Left ventricle myocardium inferior (tissue), 1 donor: Measurements from ENCODE around the gene NADSYN1. TPM values are rescaled to one million over a fixed set of nuclear protein-coding genes. Genes with fewer than 3 reads are reported as not detected.
"Not testable (repeated sequence)": the region's sequence is repeated elsewhere in the genome, so short reads cannot be mapped to it uniquely, and the experiment has no call there.

Experiments used
- DNase-seq: peaks from one replicate; pipeline ENCODE4 v3.0.0-alpha.2; 2020
- H3K27ac ChIP-seq: fragments of 200-600 bp; replicated peaks from 2 replicates; pipeline ENCODE4 v1.8.0; 2021
- H3K27me3 ChIP-seq: fragments of 200-600 bp; 2 replicates; pipeline ENCODE4 v1.8.0; 2021; ENCODE audit warnings: low read depth
- H3K36me3 ChIP-seq: fragments of 200-600 bp; 2 replicates; pipeline ENCODE4 v1.8.0; 2021
- H3K4me1 ChIP-seq: fragments of 200-600 bp; 2 replicates; pipeline ENCODE4 v1.8.0; 2021
- H3K4me3 ChIP-seq: fragments of 200-600 bp; 2 replicates; pipeline ENCODE4 v1.8.0; 2021; ENCODE audit warnings: mild to moderate bottlenecking, moderate library complexity
- H3K9me3 ChIP-seq: fragments of 200-600 bp; replicated peaks from 2 replicates; pipeline ENCODE4 v1.8.0; 2021
- intact Hi-C: fragments of 100-400 bp; cut with micrococcal nuclease; formaldehyde crosslinking; loops from one replicate; pipeline ENCODE4 v1.11.0; 2022
- total RNA-seq: library from RNA; stranded (reverse); fragmentation: NEBNext Ultra II Directional; extraction: Animal tissue kit (Norgen Biotek cat#: 25700); gene quantifications from one replicate; pipeline ENCODE4 v1.2.1, GENCODE V29; 2021
- TF ChIP-seq, protein P1 (sequence below): fragments of 200-600 bp; IDR thresholded peaks from 2 replicates; pipeline ENCODE4 v1.8.0; 2021; ENCODE audit warnings: antibody characterized with exemption, mild to moderate bottlenecking, borderline replicate concordance
- donor health status: DM: no; HTN: yes; CAD: no; lungs with severe emphysema.

Gene NADSYN1
- total RNA-seq, 1 donor from 2014 or later: 17.5 TPM

DNA sequence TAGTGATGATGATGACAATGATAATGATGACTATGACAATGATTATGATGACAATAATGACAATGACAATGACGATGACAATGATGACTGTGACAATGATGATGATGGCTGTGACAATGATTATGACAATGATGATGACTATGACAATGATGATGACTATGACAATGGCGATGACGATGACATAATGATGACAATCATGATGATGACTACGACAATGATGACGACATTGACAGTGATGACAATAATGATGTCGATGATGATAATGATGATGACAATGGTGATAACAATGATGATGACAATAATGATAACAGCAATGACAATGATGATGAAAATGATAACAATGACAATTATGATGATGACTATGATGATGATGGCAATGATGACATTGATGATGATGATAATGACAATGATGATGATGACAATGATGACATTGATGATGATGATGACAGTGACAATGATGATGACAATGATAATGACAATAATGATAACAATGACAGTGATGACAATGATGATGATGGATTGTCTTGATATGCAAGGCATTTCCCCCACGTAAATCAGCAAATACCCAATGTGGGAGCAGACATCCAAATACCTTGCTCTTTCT lies 42.5 kb upstream of the NADSYN1 start:
- H3K27ac ChIP-seq: no peak overlapping the region
- H3K27me3 ChIP-seq: peaks cover 49% of the 10 kb centered on the region
- no peaks in the 10 kb centered on the region for H3K4me1 ChIP-seq
- intact Hi-C loops: no loop called here
- no peaks in the 10 kb centered on the region for H3K36me3 ChIP-seq
- TF ChIP-seq, protein P1, sequence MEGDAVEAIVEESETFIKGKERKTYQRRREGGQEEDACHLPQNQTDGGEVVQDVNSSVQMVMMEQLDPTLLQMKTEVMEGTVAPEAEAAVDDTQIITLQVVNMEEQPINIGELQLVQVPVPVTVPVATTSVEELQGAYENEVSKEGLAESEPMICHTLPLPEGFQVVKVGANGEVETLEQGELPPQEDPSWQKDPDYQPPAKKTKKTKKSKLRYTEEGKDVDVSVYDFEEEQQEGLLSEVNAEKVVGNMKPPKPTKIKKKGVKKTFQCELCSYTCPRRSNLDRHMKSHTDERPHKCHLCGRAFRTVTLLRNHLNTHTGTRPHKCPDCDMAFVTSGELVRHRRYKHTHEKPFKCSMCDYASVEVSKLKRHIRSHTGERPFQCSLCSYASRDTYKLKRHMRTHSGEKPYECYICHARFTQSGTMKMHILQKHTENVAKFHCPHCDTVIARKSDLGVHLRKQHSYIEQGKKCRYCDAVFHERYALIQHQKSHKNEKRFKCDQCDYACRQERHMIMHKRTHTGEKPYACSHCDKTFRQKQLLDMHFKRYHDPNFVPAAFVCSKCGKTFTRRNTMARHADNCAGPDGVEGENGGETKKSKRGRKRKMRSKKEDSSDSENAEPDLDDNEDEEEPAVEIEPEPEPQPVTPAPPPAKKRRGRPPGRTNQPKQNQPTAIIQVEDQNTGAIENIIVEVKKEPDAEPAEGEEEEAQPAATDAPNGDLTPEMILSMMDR: no peak
- DNase-seq: no peak
- H3K4me3 ChIP-seq: no peak overlapping the region
- H3K9me3 ChIP-seq: no peaks in the 10 kb centered on the region

DNA sequence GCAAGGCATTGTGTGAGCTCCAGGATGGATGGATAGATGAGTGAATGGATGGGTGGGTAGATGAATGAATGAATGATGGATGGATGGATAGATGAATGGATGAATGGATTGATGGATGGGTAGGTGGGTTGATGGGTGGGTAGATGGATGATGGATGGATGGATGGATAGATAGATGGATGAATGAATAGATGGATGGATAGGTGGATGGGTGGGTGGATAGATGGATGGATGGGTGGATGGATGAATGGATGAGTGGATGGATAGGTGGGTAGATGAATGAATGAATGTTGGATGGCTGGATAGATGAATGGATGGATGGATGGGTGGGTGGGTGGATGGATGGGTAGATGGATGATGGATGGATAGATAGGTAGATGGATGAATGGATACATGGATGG lies 38.4 kb upstream of the NADSYN1 start:
- no peaks in the 10 kb centered on the region for H3K9me3 ChIP-seq
- no peak overlapping the region for H3K4me3 ChIP-seq
- TF ChIP-seq, protein P1: no peak
- no peak overlapping the region for H3K27ac ChIP-seq
- DNase-seq: no peak
- no peaks in the 10 kb centered on the region for H3K36me3 ChIP-seq
- peaks cover 22% of the 10 kb centered on the region for H3K27me3 ChIP-seq
- H3K4me1 ChIP-seq: no peaks in the 10 kb centered on the region
- intact Hi-C loops: no loop called here

DNA sequence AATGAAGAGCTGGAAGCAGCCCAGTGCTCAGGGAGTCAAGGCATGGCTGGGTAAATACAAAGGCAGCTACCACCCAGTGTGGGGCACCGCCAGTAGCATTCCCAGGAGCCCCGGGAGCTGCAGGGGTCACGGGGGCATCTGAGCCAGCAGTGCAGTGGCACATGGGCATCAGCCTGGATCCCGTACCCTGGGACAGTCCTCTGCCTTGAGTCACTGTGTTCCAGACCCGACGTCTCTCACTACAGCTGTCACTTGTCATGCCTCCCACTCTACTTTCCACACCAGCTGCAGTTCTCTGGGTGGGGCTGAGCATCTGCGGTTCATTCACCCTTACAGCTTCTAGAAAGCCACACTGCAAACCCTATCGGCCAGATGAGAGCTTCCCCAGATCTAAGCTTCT lies 34.4 kb upstream of the NADSYN1 start:
- no peaks in the 10 kb centered on the region for H3K9me3 ChIP-seq
- no peak for DNase-seq
- H3K27ac ChIP-seq: no peak overlapping the region
- no peaks in the 10 kb centered on the region for H3K36me3 ChIP-seq
- TF ChIP-seq, protein P1: no peak
- intact Hi-C loops: no loop called here
- no peaks in the 10 kb centered on the region for H3K4me1 ChIP-seq
- H3K4me3 ChIP-seq: no peak overlapping the region
- H3K27me3 ChIP-seq: peaks cover 15% of the 10 kb centered on the region

DNA sequence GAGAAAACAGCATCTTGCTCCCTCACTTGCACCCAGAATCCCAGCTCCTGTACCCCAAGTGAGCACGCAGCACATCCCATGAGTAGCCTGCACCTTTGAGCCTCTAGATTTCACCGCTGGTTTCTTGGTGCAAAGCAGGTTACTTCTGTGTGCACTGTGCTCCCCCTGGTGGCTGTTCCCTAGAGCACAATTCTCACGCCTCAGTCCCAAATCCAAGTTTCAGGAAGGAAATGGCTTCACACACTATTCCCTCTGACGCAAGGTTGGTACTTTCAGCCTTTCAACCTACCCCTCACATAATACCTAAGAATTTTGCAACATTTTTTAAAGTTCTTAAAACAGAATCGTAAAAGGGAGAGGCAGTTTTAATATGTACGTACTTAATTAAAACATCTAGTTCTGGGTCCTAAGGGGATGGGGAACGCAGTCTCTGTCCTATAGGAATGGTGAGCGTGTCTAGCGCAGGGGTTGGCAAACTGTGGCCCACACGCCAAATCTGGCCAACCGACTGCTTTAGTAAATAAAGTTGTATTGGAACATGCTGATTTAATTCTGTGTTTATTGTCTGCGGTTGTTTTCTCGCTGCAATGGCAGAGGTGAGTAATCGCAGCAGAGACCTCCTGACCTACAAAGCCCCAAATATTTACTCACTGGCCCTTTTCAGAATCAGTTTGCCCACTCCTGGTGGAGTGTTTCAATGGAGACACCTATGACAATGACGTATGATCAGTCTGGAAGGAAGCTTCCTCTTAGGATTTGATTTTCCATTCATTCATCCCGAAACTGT lies 32.4 kb upstream of the NADSYN1 start:
- Histone ChIP-seq H3K27me3 (peaks cover 13% of the 10 kb centered on the region), H3K27ac (no peak overlapping the region), H3K36me3 (no peaks in the 10 kb centered on the region), H3K4me3 (no peak overlapping the region), H3K4me1 (no peaks in the 10 kb centered on the region), H3K9me3 (no peaks in the 10 kb centered on the region)
- intact Hi-C loops: no loop called here
- TF ChIP-seq, protein P1: peak; percentile 74
- no peak for DNase-seq

DNA sequence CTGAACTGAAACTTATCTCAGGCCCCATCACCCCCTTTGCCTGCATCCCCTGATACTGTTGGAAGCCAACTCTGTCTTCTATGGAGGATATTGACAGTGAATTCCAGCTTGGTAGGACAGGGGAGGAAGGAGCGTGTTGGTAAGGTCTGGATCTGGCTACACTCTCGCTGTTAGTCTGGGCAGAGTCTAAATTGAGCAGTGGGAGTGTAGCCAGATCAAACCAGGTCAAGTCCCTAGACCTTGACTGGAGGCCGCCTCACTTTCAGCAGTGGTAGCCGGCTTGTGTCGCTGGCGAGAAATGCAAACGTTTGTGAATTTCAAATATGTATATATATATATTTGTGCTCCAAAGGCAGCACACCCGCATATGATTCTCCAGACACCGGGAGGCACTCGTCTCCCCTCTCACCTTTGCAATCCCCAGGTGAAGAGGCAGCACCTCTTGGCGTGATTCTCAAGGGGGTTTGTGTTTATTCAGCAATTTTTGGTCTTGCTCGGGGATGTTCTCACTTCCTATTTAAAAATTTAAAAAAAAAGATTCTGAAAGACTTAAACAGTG lies 31.5 kb upstream of the NADSYN1 start:
- intact Hi-C loops: no loop called here
- no peaks in the 10 kb centered on the region for H3K4me1 ChIP-seq
- H3K27me3 ChIP-seq: peaks cover 13% of the 10 kb centered on the region
- H3K4me3 ChIP-seq: no peak overlapping the region
- H3K27ac ChIP-seq: no peak overlapping the region
- H3K36me3 ChIP-seq: no peaks in the 10 kb centered on the region
- DNase-seq: no peak
- no peaks in the 10 kb centered on the region for H3K9me3 ChIP-seq
- TF ChIP-seq, protein P1: no peak

DNA sequence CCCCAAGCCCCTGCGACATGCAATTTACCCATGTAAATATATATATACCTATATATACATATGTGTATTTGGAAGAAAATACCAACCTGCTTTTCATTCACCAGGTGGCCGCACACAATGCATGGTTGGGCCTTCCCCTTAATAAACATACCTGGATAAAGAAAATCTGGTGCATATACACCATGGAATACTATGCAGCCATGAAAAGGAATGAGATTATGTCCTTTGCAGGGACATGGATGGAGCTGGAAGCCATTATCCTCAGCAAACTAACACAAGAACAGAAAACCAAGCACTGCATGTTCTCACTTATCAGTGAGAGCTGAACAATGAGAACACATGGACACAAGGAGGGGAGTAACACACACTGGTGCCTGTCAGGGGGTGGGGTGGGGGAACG lies 30.7 kb upstream of the NADSYN1 start:
- DNase-seq, H3K36me3 ChIP-seq, H3K4me1 ChIP-seq, H3K27ac ChIP-seq, H3K4me3 ChIP-seq, H3K9me3 ChIP-seq, intact Hi-C loops: not testable (repeated sequence)
- H3K27me3 ChIP-seq: peaks cover 13% of the 10 kb centered on the region
